Measurements from ENCODE around the gene HMGN5.

DNA sequence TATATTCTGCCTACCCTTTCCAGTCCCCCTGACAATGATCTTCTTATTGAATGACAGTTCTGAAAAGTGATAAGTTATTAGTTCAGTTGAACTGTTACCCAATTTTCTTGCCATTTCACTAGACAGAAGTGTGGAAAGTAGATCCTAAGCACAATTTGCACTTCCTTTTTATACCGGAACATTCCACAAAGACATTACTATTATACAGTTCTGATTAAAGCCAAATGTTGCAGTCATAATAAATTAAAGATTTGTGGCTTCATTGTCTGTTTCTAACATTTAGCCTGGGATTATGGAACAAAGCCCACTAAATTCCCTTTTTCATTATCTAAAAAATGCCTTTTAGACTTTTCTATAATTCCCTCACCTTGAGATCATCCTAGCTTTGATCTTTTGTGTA lies 14.0 kb upstream of the HMGN5 start:
- TF ChIP-seq, protein P1, sequence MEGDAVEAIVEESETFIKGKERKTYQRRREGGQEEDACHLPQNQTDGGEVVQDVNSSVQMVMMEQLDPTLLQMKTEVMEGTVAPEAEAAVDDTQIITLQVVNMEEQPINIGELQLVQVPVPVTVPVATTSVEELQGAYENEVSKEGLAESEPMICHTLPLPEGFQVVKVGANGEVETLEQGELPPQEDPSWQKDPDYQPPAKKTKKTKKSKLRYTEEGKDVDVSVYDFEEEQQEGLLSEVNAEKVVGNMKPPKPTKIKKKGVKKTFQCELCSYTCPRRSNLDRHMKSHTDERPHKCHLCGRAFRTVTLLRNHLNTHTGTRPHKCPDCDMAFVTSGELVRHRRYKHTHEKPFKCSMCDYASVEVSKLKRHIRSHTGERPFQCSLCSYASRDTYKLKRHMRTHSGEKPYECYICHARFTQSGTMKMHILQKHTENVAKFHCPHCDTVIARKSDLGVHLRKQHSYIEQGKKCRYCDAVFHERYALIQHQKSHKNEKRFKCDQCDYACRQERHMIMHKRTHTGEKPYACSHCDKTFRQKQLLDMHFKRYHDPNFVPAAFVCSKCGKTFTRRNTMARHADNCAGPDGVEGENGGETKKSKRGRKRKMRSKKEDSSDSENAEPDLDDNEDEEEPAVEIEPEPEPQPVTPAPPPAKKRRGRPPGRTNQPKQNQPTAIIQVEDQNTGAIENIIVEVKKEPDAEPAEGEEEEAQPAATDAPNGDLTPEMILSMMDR (IDR thresholded peaks at IDR 0.05), result no peak
- no peak for TF ChIP-seq POLR2A (IDR thresholded peaks at IDR 0.05)

Measured in heart left ventricle (tissue), 13 donors.